DMS 273 (cell line): ENCODE measurements around the gene PROP1.
"Not testable (repeated sequence)": the region's sequence is repeated elsewhere in the genome, so short reads cannot be mapped to it uniquely, and the experiment has no call there.

Experiments
- DNase-seq: peaks from one replicate; lab custom pipeline; 2025; ENCODE audit not compliant: unreplicated experiment; lab: John Stamatoyannopoulos, UW

The PROP1 gene

GRCh38 chr5:177982956-177983355 is 13.1 kb downstream of the PROP1 start:
- DNase-seq: no peak

- peak; percentile 63 for DNase-seq
These were observed 13.8 kb downstream of the PROP1 start for GRCh38 chr5:177982072-177982727.

GRCh38 chr5:177981296-177982071 is 14.6 kb downstream of the PROP1 start:
- DNase-seq: no peak

- DNase-seq: no peak
These were observed 15.3 kb downstream of the PROP1 start for GRCh38 chr5:177980743-177981151.

GRCh38 chr5:177977600-177977999 is 18.4 kb downstream of the PROP1 start:
- not testable (repeated sequence) for DNase-seq

GRCh38 chr5:177973066-177973635 is 22.9 kb downstream of the PROP1 start:
- DNase-seq: no peak

GRCh38 chr5:177972613-177973012 is 23.4 kb downstream of the PROP1 start:
- DNase-seq: no peak

GRCh38 chr5:177972014-177972413 is 24.0 kb downstream of the PROP1 start:
- not testable (repeated sequence) for DNase-seq

GRCh38 chr5:177968661-177969211 is 27.3 kb downstream of the PROP1 start:
- DNase-seq: no peak

- DNase-seq: no peak
These were observed 28.7 kb downstream of the PROP1 start for GRCh38 chr5:177967221-177967887.

GRCh38 chr5:177966839-177967166 is 29.2 kb downstream of the PROP1 start:
- DNase-seq: no peak

- DNase-seq: no peak
These were observed 29.8 kb downstream of the PROP1 start for GRCh38 chr5:177966009-177966838.

- no peak for DNase-seq
These were observed 31.6 kb downstream of the PROP1 start for GRCh38 chr5:177964471-177964870.

- no peak for DNase-seq
These were observed 32.1 kb downstream of the PROP1 start for GRCh38 chr5:177963966-177964365.

GRCh38 chr5:177959315-177959714 is 36.7 kb downstream of the PROP1 start:
- DNase-seq: no peak

GRCh38 chr5:177958696-177959095 is 37.3 kb downstream of the PROP1 start:
- no peak for DNase-seq

GRCh38 chr5:177957241-177957640 is 38.8 kb downstream of the PROP1 start:
- DNase-seq: no peak

- DNase-seq: not testable (repeated sequence)
These were observed 42.9 kb downstream of the PROP1 start for GRCh38 chr5:177953101-177953500.

GRCh38 chr5:177949656-177950055 is 46.4 kb downstream of the PROP1 start:
- not testable (repeated sequence) for DNase-seq

- not testable (repeated sequence) for DNase-seq
These were observed 47.0 kb downstream of the PROP1 start for GRCh38 chr5:177949065-177949464.

- peak; percentile 53 for DNase-seq
These were observed 48.1 kb downstream of the PROP1 start for GRCh38 chr5:177947912-177948311.
